A673 (cell line): ENCODE measurements around the gene SAP30. TPM values are rescaled to one million over a fixed set of nuclear protein-coding genes. Genes with fewer than 3 reads are reported as not detected.
A peak's percentile ranks its signal among the peaks of the same experiment; 100 is the strongest.

Source experiments
- BruUV-seq: library from RNA; stranded (reverse); fragments of 400-500 nt; replicated peaks from 2 replicates; lab custom pipeline; 2021; lab: Mats Ljungman, UMichigan
- CTCF ChIA-PET: fragments of 300-600 bp; sonication (Branson Sonifier 250); formaldehyde crosslinking; loops from one replicate; lab custom pipeline; 2022; ENCODE audit warnings: antibody characterized with exemption; lab: Charles Lee
- POLR2A ChIA-PET: fragments of 300-600 bp; sonication (Branson Sonifier 250); formaldehyde crosslinking; loops from one replicate; lab custom pipeline; 2022; ENCODE audit warnings: antibody characterized with exemption; ENCODE audit not compliant: low non-redundant PET; lab: Charles Lee
- DNase-seq: peaks from one replicate; pipeline ENCODE4 v3.0.0-alpha.2; 2015; ENCODE audit warnings: low spot score
- H3K27ac ChIP-seq: fragments of 200-600 bp; sonication (generic); 2 replicates; pipeline ENCODE4 v1.5.1; 2016; ENCODE audit warnings: mixed run types, low read depth, mild to moderate bottlenecking, mixed read lengths, antibody characterized with exemption, low read length; ENCODE audit not compliant: poor library complexity, severe bottlenecking
- H3K27me3 ChIP-seq: fragments of 200-600 bp; sonication (generic); replicated peaks from 2 replicates; pipeline ENCODE4 v1.6.1; 2017; ENCODE audit warnings: mixed run types, low read depth, mild to moderate bottlenecking, mixed read lengths, antibody characterized with exemption, low read length; ENCODE audit not compliant: insufficient read depth, poor library complexity
- H3K36me3 ChIP-seq: fragments of 200-600 bp; sonication (generic); 2 replicates; pipeline ENCODE4 v1.6.1; 2016; ENCODE audit warnings: mixed run types, mild to moderate bottlenecking, mixed read lengths, antibody characterized with exemption, low read length; ENCODE audit not compliant: insufficient read depth, poor library complexity, severe bottlenecking
- H3K4me1 ChIP-seq: fragments of 200-600 bp; sonication (generic); 2 replicates; pipeline ENCODE4 v1.6.1; 2017; ENCODE audit warnings: mixed run types, mild to moderate bottlenecking, mixed read lengths, antibody characterized with exemption, low read length; ENCODE audit not compliant: insufficient read depth, poor library complexity, severe bottlenecking
- H3K4me3 ChIP-seq: fragments of 200-600 bp; sonication (generic); 2 replicates; pipeline ENCODE4 v1.5.1; 2016; ENCODE audit warnings: low read depth, mixed run types, mild to moderate bottlenecking, mixed read lengths, low read length; ENCODE audit not compliant: poor library complexity, severe bottlenecking
- H3K9me3 ChIP-seq: fragments of 200-600 bp; sonication (generic); 2 replicates; pipeline ENCODE4 v1.6.1; 2016; ENCODE audit warnings: mixed run types, low read depth, mild to moderate bottlenecking, mixed read lengths, antibody characterized with exemption, low read length; ENCODE audit not compliant: poor library complexity, severe bottlenecking
- EZH2 ChIP-seq: fragments of 200-600 bp; sonication (generic); IDR thresholded peaks from 2 replicates; pipeline ENCODE4 v1.6.1; 2017; ENCODE audit warnings: borderline replicate concordance, low read depth, mild to moderate bottlenecking, mixed read lengths, antibody characterized with exemption, low read length; ENCODE audit not compliant: poor library complexity, severe bottlenecking
- intact Hi-C: fragments of 100-400 bp; cut with micrococcal nuclease; formaldehyde crosslinking; loops from one replicate; pipeline ENCODE4 v1.10.0; 2022; ENCODE audit not compliant: unreplicated experiment
- total RNA-seq: library from RNA; stranded (reverse); gene quantifications from 2 replicates; pipeline ENCODE4 v1.2.3, GENCODE V29; 2021
- TF ChIP-seq, protein P1 (sequence below): fragments of 300-800, 200-600 bp; sonication (generic); conservative IDR thresholded peaks from 2 replicates; pipeline ENCODE4 v1.5.1; 2017; ENCODE audit warnings: low read depth, mild to moderate bottlenecking, antibody characterized with exemption, low read length, moderate library complexity, mixed read lengths

The SAP30 gene
- total RNA-seq, 1 experiment from 2014 or later, result 64.3 TPM

DNA sequence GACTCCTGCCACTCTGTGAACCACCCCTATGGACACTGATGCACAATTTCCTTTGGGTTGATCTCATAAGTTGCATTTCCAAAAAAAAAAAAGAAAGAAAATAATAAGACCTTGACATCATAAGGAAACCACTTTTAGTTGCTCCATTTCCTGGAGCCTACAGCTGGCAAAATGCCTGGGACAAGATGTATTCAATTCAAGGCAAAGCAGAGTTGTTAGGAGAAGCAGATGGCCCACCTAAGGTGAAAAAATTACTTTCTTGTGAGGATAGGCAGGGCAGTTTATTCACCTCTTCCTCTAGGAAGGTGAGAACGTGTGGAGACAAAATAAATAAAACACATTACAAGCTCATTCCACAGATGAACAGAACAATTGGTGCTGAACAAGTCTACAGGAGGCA is 42.3 kb downstream of the SAP30 start:
- Histone ChIP-seq H3K36me3 (no peaks in the 10 kb centered on the region), H3K4me1 (peaks cover 47% of the 10 kb centered on the region), H3K27me3 (no peaks in the 10 kb centered on the region), H3K27ac (peak overlapping the region; percentile 63), H3K9me3 (no peaks in the 10 kb centered on the region), H3K4me3 (no peak overlapping the region)
- BruUV-seq, result no TSS peak
- POLR2A ChIA-PET, result no interaction called here
- intact Hi-C loops, result loop anchor here (5.0 to 10.0 kb wide), 2 partner anchors 41 to 128 kb away; partner anchors contain the start of gene SAP30
- peak; percentile 82 for DNase-seq
- CTCF ChIA-PET, result interaction anchor here (0.8 kb wide), 1 partner anchor 399 kb away, joined by 4 read pairs; no protein-coding TSS in a partner anchor
- TF ChIP-seq EZH2, result no peak
- TF ChIP-seq, protein P1, sequence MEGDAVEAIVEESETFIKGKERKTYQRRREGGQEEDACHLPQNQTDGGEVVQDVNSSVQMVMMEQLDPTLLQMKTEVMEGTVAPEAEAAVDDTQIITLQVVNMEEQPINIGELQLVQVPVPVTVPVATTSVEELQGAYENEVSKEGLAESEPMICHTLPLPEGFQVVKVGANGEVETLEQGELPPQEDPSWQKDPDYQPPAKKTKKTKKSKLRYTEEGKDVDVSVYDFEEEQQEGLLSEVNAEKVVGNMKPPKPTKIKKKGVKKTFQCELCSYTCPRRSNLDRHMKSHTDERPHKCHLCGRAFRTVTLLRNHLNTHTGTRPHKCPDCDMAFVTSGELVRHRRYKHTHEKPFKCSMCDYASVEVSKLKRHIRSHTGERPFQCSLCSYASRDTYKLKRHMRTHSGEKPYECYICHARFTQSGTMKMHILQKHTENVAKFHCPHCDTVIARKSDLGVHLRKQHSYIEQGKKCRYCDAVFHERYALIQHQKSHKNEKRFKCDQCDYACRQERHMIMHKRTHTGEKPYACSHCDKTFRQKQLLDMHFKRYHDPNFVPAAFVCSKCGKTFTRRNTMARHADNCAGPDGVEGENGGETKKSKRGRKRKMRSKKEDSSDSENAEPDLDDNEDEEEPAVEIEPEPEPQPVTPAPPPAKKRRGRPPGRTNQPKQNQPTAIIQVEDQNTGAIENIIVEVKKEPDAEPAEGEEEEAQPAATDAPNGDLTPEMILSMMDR, result no peak

DNA sequence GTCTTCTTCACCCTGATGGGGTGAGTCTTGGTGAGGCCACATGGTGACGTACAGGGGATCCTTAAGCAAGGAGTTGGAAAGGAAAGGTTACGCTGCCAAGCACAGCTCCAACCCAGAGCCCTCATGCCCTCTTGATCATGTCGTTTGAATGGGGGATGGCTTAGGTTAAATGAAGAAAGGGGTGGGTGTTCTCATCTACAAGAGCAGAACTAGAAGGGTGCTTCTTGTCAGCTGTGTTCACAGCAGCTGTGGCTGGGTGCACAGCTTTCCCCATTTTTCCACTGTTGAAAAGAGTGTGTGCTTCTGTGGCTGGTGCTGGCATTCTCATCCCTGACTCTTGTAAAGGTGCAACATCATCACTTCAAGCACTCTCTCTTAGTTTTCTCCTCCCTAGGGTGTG is 43.7 kb downstream of the SAP30 start:
- TF ChIP-seq, protein P1, result no peak
- no peak for TF ChIP-seq EZH2
- H3K4me1 ChIP-seq, result peaks cover 47% of the 10 kb centered on the region
- CTCF ChIA-PET, result no interaction called here
- peak overlapping the region; percentile 63 for H3K27ac ChIP-seq
- no peaks in the 10 kb centered on the region for H3K9me3 ChIP-seq
- no TSS peak for BruUV-seq
- no peak overlapping the region for H3K4me3 ChIP-seq
- no peaks in the 10 kb centered on the region for H3K36me3 ChIP-seq
- intact Hi-C loops, result loop anchor here (2.0 to 10.0 kb wide), 3 partner anchors 42 to 334 kb away; partner anchors contain the start of gene SAP30
- POLR2A ChIA-PET, result interaction anchor here (0.8 kb wide), 1 partner anchor 80 kb away, joined by 4 read pairs; no protein-coding TSS in a partner anchor
- DNase-seq, result no peak
- H3K27me3 ChIP-seq, result no peaks in the 10 kb centered on the region

DNA sequence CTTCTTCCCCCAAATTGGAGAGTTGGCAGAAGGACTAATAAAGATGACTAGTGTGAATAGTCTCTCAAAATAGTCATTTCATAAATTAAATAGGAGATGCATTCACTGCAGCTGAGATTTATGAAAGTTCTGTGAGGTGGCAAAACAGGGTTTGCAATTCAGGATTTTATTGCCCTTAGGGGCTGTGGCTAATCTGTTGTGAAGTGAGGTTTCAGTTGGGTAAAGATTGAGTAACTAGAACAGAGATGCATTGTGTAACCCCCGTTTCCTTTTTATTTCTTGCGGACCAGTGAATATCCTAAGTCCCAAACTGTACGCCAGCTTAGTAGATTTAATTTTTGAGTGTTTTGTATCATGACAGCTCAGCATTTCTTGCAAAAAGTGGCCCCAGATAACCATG is 44.3 kb downstream of the SAP30 start:
- Histone ChIP-seq H3K27me3 (no peaks in the 10 kb centered on the region), H3K4me1 (peaks cover 47% of the 10 kb centered on the region), H3K27ac (peak overlapping the region; percentile 63), H3K4me3 (no peak overlapping the region), H3K9me3 (no peaks in the 10 kb centered on the region), H3K36me3 (no peaks in the 10 kb centered on the region)
- CTCF ChIA-PET, result interaction anchor here (1.0 to 2.2 kb wide), 2 partner anchors 80 to 96 kb away, joined by 3 to 22 read pairs; no protein-coding TSS in a partner anchor
- peak; percentile 53 for DNase-seq
- TF ChIP-seq EZH2, result no peak
- TF ChIP-seq, protein P1, result no peak
- intact Hi-C loops, result loop anchor here (1.0 to 10.0 kb wide), 4 partner anchors 130 to 737 kb away; no protein-coding TSS in a partner anchor
- no TSS peak for BruUV-seq
- POLR2A ChIA-PET, result interaction anchor here (0.8 kb wide), 1 partner anchor 81 kb away, joined by 4 read pairs; no protein-coding TSS in a partner anchor
